Psoas muscle (tissue), 8 donors: ENCODE measurements around the gene DNAJC19. TPM values are rescaled to one million over a fixed set of nuclear protein-coding genes. Genes with fewer than 3 reads are reported as not detected.

Source experiments
- ATAC-seq, 4 donors: fragments of 200-7000 bp; cut with Tn5 transposase; one replicate each; pipeline ENCODE4 v1.9.1; 2020; ENCODE audit warnings: moderate library complexity in 3 of 4, mild to moderate bottlenecking in 2 of 4
- DNase-seq, 2 donors: peaks; one replicate each; pipeline ENCODE4 v3.0.0-alpha.2; 2020
- H3K27ac ChIP-seq: fragments of 200-600 bp; one replicate; pipeline ENCODE4 v1.8.0; 2022
- H3K27me3 ChIP-seq, 3 donors: fragments of 200-600 bp in 1 of 3; one replicate each; pipeline versions ENCODE4 v1.6.1 to v1.8.0; 2013 to 2022; ENCODE audit warnings: low read length in 2 of 3, mild to moderate bottlenecking in 2 of 3, moderate library complexity in 1 of 3; ENCODE audit not compliant: insufficient read depth in 3 of 3
- H3K36me3 ChIP-seq, 2 donors: fragments of 200-600 bp in 1 of 2; one replicate each; pipeline versions ENCODE4 v1.6.1 to v1.8.0; 2013 to 2022; ENCODE audit warnings: low read depth in 1 of 2, mild to moderate bottlenecking in 1 of 2, moderate library complexity in 1 of 2; ENCODE audit not compliant: insufficient read depth in 1 of 2
- H3K4me1 ChIP-seq: fragments of 200-600 bp; one replicate; pipeline ENCODE4 v1.8.0; 2022
- H3K4me3 ChIP-seq: fragments of 200-600 bp; one replicate; pipeline ENCODE4 v1.8.0; 2022; ENCODE audit warnings: mild to moderate bottlenecking
- H3K9me3 ChIP-seq: fragments of 200-600 bp; one replicate; pipeline ENCODE4 v1.8.0; 2022
- WGBS, 3 donors: extraction: QIAGEN DNeasy Blood & Tissue Kit; methylation state at CpG; one replicate each; pipeline versions ENCODE4 v1.1.6 to v1.1.7; 2013; 5-methylcytosine and 5-hydroxymethylcytosine counted together
- intact Hi-C, 2 donors: fragments of 100-400 bp; cut with DNase I; formaldehyde crosslinking; loops; one replicate each; pipeline versions ENCODE4 v1.11.0 to v1.14.2; 2022
- polyA plus RNA-seq, 3 donors: library from polyadenylated mRNA; stranded (reverse); fragments of 200-250 nt; gene quantifications; one replicate each; pipeline ENCODE4 v1.2.3, GENCODE V29; 2013
- total RNA-seq, 4 donors: library from RNA; stranded (reverse); fragmentation: NEBNext Ultra II Directional in 2 of 4; extraction: Animal tissue kit (Norgen Biotek cat#: 25700) in 2 of 4; gene quantifications; one replicate each; pipeline versions ENCODE4 v1.2.1 to v1.2.4, GENCODE V29; 2021 to 2023
- TF ChIP-seq, protein P1 (sequence below): fragments of 200-600 bp; IDR thresholded peaks from one replicate; pipeline ENCODE4 v1.8.0; 2022; ENCODE audit warnings: antibody characterized with exemption
- donor health status: healthy with polysubstance abuse.
- donor health status: DM: no; HTN: no; CAD: no; lungs with moderate emphysema.
- donor health status: Bipolar disorder and iron deficiency.
- donor health status: healthy.
- donor health status: DM: yes; HTN: yes; CAD: no.
- donor health status: DM: no; HTN: no; CAD: no.
- donor health status: DM: no; HTN: no; CAD: no.
- donor health status: DM: yes; HTN: yes; CAD: no.

The DNAJC19 gene
- total and polyA plus RNA-seq, 7 donors: 37.3 to 90.3 (median 74.1) TPM

GRCh38 chr3:180973543-180973942 is 16.0 kb downstream of the DNAJC19 start:
- Histone ChIP-seq H3K9me3 (no peaks in the 10 kb centered on the region), H3K4me3 (no peak overlapping the region), H3K27ac (no peak overlapping the region), H3K4me1 (no peaks in the 10 kb centered on the region), H3K36me3 (peaks cover under 1 to 99% of the 10 kb centered on the region in 2 donors), H3K27me3 (no peaks in the 10 kb centered on the region)
- TF ChIP-seq, protein P1, sequence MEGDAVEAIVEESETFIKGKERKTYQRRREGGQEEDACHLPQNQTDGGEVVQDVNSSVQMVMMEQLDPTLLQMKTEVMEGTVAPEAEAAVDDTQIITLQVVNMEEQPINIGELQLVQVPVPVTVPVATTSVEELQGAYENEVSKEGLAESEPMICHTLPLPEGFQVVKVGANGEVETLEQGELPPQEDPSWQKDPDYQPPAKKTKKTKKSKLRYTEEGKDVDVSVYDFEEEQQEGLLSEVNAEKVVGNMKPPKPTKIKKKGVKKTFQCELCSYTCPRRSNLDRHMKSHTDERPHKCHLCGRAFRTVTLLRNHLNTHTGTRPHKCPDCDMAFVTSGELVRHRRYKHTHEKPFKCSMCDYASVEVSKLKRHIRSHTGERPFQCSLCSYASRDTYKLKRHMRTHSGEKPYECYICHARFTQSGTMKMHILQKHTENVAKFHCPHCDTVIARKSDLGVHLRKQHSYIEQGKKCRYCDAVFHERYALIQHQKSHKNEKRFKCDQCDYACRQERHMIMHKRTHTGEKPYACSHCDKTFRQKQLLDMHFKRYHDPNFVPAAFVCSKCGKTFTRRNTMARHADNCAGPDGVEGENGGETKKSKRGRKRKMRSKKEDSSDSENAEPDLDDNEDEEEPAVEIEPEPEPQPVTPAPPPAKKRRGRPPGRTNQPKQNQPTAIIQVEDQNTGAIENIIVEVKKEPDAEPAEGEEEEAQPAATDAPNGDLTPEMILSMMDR: no peak
- ATAC-seq (no peak), DNase-seq (no peak)
- 86 to 93% (median 90%) methylated on average over 2 of the region's 2 CpGs for whole genome bisulfite sequencing, 3 donors
- intact Hi-C loops: loop anchor here (5.0 kb wide), 1 partner anchor 36 kb away; no protein-coding TSS in a partner anchor

DNA sequence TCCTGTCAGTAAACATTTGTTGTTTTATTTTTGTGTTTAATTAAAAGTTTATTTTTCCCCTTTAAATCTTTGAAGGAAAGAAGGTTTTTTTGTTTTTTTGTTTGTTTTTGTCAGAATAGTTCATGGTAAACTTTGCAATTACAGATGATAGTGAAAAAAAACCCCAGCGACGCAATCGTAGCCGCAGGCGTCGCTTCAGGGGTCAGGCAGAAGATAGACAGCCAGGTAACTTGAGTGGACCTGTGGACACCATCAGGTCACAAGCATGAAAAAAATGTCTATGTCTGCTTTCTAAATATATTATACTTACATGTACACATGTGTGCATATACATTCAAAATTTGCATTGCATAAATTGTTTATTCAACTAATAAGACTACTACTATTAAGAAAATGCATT is 18.6 kb downstream of the DNAJC19 start:
- intact Hi-C loops: loop anchor here (5.0 kb wide), 1 partner anchor 34 kb away; no protein-coding TSS in a partner anchor
- Histone ChIP-seq H3K27ac (no peak overlapping the region), H3K4me3 (no peak overlapping the region), H3K27me3 (no peaks in the 10 kb centered on the region), H3K4me1 (no peaks in the 10 kb centered on the region), H3K36me3 (peaks cover 0 to 99% of the 10 kb centered on the region in 2 donors), H3K9me3 (no peaks in the 10 kb centered on the region)
- WGBS, 3 donors: 74 to 90% (median 83%) methylated on average over 6 of the region's 6 CpGs
- TF ChIP-seq, protein P1: no peak
- DNase-seq (no peak), ATAC-seq (no peak)

DNA sequence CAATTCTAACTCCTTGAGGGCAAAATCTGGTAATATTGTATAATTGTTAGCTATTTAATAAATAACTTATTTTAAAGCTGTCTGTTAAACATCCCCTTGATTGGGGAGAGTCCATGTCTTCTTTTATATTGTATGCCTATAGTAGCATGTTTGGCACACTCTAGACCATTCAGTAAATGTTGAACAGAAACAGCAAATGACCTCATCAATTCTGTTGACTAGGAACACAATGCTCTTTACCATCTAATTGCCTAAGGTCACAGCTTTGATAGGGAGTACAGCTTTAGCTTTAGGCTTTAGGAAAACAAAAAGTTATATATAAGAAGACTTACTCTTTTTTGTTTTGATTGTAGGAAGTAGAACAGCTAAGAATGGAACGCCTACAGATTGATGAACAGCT is 27.0 kb downstream of the DNAJC19 start:
- peak overlapping the region; percentile 19 for H3K27ac ChIP-seq
- H3K4me1 ChIP-seq: no peaks in the 10 kb centered on the region
- TF ChIP-seq, protein P1: no peak
- ATAC-seq: peak in 3 of 4 donors; percentile 19 to 57 (median 30)
- no peaks in the 10 kb centered on the region for H3K27me3 ChIP-seq
- DNase-seq: no peak
- 67 to 79% (median 76%) methylated on average over 1 of the region's 1 CpG for WGBS, 3 donors
- H3K36me3 ChIP-seq: peaks cover 0 to 98% of the 10 kb centered on the region in 2 donors
- intact Hi-C loops: no loop called here
- H3K9me3 ChIP-seq: no peaks in the 10 kb centered on the region
- H3K4me3 ChIP-seq: no peak overlapping the region

- intact Hi-C loops: no loop called here
- Histone ChIP-seq H3K4me3 (no peak overlapping the region), H3K27me3 (no peaks in the 10 kb centered on the region), H3K27ac (peak overlapping the region; percentile 19), H3K4me1 (no peaks in the 10 kb centered on the region), H3K9me3 (no peaks in the 10 kb centered on the region), H3K36me3 (peaks cover 0 to 97% of the 10 kb centered on the region in 2 donors)
- 70 to 93% (median 73%) methylated on average over 1 of the region's 1 CpG for WGBS, 3 donors
- TF ChIP-seq, protein P1: no peak
- DNase-seq (no peak), ATAC-seq (no peak)
Measured at GRCh38 chr3:180961552-180961951, 28.0 kb downstream of the DNAJC19 start.

DNA sequence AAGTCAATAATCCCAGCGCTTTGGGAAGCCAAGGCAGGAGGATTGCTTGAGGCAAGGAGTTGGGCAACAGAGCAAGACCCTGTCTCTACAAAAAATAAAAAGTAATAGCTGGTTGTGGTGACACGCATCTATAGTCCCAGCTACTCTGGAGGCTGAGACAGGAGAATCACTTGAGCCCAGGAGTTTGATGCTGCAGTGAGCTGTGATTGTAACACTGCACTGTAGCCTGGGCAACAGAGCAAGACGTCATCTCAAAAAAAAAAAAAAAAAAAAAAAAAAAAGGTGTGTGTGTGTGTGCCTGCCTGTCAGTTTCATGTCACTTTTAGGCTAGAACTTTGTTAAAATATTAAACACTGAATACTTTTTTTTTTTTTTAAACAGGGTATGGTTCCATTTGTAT is 28.4 kb downstream of the DNAJC19 start:
- Histone ChIP-seq H3K4me3 (no peak overlapping the region), H3K27me3 (no peaks in the 10 kb centered on the region), H3K36me3 (peaks cover 0 to 97% of the 10 kb centered on the region in 2 donors), H3K4me1 (no peaks in the 10 kb centered on the region), H3K27ac (no peak overlapping the region), H3K9me3 (no peaks in the 10 kb centered on the region)
- TF ChIP-seq, protein P1: no peak
- intact Hi-C loops: no loop called here
- DNase-seq (no peak), ATAC-seq (peak in 2 of 4 donors; percentile 32 to 55)
- WGBS, 3 donors: 73 to 82% (median 76%) methylated on average over 3 of the region's 3 CpGs
